H54 (cell line): ENCODE measurements around the gene CCN2.

Experiments
- DNase-seq: peaks from one replicate; pipeline ENCODE4 v3.0.0; 2011; ENCODE audit warnings: low spot score, mixed read lengths; ENCODE audit not compliant: insufficient read length
- FAIRE-seq: peaks from 3 replicates; lab custom pipeline; 2011; peaks lifted over from hg19 to GRCh38; lab: Jason Lieb, UNC
- POLR2A ChIP-seq: IDR thresholded peaks from 2 replicates; pipeline ENCODE4 v1.6.1; 2011; ENCODE audit warnings: low read depth, mild to moderate bottlenecking, low read length

CCN2 gene

GRCh38 chr6:131946404-131946991 is 4.7 kb downstream of the CCN2 start:
- DNase-seq = no peak
- no peak for FAIRE-seq
- no peak for TF ChIP-seq POLR2A

- DNase-seq = no peak
- FAIRE-seq = no peak
- no peak for TF ChIP-seq POLR2A
Observed at GRCh38 chr6:131945971-131946370, 5.2 kb downstream of the CCN2 start.

GRCh38 chr6:131937703-131938631 is 13.2 kb downstream of the CCN2 start:
- DNase-seq (no peak), FAIRE-seq (no peak)
- TF ChIP-seq POLR2A = no peak

- TF ChIP-seq POLR2A = no peak
- FAIRE-seq = no peak
- no peak for DNase-seq
Observed at GRCh38 chr6:131937226-131937625, 13.9 kb downstream of the CCN2 start.

- TF ChIP-seq POLR2A = no peak
- no peak for FAIRE-seq
- DNase-seq = no peak
Observed at GRCh38 chr6:131936156-131936555, 15.0 kb downstream of the CCN2 start.

GRCh38 chr6:131931063-131931750 is 20.0 kb downstream of the CCN2 start:
- FAIRE-seq (no peak), DNase-seq (no peak)
- no peak for TF ChIP-seq POLR2A

- FAIRE-seq (no peak), DNase-seq (no peak)
- TF ChIP-seq POLR2A = no peak
Observed at GRCh38 chr6:131929976-131930375, 21.2 kb downstream of the CCN2 start.

- FAIRE-seq = no peak
- DNase-seq = no peak
- no peak for TF ChIP-seq POLR2A
Observed at GRCh38 chr6:131929264-131929663, 21.9 kb downstream of the CCN2 start.

- DNase-seq (no peak), FAIRE-seq (no peak)
- TF ChIP-seq POLR2A = no peak
Observed at GRCh38 chr6:131924881-131925474, 26.2 kb downstream of the CCN2 start.

GRCh38 chr6:131923356-131923755 is 27.8 kb downstream of the CCN2 start:
- DNase-seq = no peak
- no peak for TF ChIP-seq POLR2A

GRCh38 chr6:131920656-131921055 is 30.5 kb downstream of the CCN2 start:
- no peak for TF ChIP-seq POLR2A
- no peak for FAIRE-seq
- DNase-seq = no peak

More at GRCh38 chr6:131923356-131923755, 27.8 kb downstream of the CCN2 start:
- FAIRE-seq = peak; percentile 68

GRCh38 chr6:131918650-131919355 is 32.4 kb downstream of the CCN2 start:
- no peak for TF ChIP-seq POLR2A
- no peak for FAIRE-seq
- DNase-seq = no peak
